Fibroblast of villous mesenchyme (primary cell): ENCODE measurements around the gene TAB2. TPM values are rescaled to one million over a fixed set of nuclear protein-coding genes. Genes with fewer than 3 reads are reported as not detected.

ENCODE experiments used
- DNase-seq: peaks from one replicate; pipeline ENCODE4 v3.0.0-alpha.2; 2010; ENCODE audit warnings: low read depth
- H3K4me3 ChIP-seq: 2 replicates; pipeline ENCODE4 v1.5.1; 2011; ENCODE audit warnings: low read depth, mild to moderate bottlenecking, low read length
- CTCF ChIP-seq: IDR thresholded peaks from 2 replicates; pipeline ENCODE4 v1.5.1; 2012; ENCODE audit warnings: low read depth, mild to moderate bottlenecking, low read length; ENCODE audit not compliant: insufficient read depth
- total RNA-seq: library from RNA; depleted of rRNA; stranded (reverse); fragments of >200 nt; gene quantifications from 2 replicates; pipeline ENCODE4 v1.2.3, GENCODE V29; 2012

Gene TAB2
- total RNA-seq, 1 donor = 36.3 TPM

- TF ChIP-seq CTCF = no peak
- no peak for DNase-seq
- H3K4me3 ChIP-seq = no peak overlapping the region
Measured at GRCh38 chr6:149425754-149426153, 108.2 kb downstream of the TAB2 start.

- no peak overlapping the region for H3K4me3 ChIP-seq
- no peak for TF ChIP-seq CTCF
Measured at GRCh38 chr6:149428606-149429005, 111.1 kb downstream of the TAB2 start.

GRCh38 chr6:149429427-149430360, 112.2 kb downstream of the TAB2 start:
- no peak for TF ChIP-seq CTCF

More at GRCh38 chr6:149428606-149429005, 111.1 kb downstream of the TAB2 start:
- no peak for DNase-seq

GRCh38 chr6:149431905-149432775, 114.6 kb downstream of the TAB2 start:
- no peak overlapping the region for H3K4me3 ChIP-seq
- peak; percentile 94 for TF ChIP-seq CTCF
- peak; percentile 80 for DNase-seq

More at GRCh38 chr6:149429427-149430360, 112.2 kb downstream of the TAB2 start:
- no peak overlapping the region for H3K4me3 ChIP-seq
- no peak for DNase-seq

- no peak for DNase-seq
- no peak for TF ChIP-seq CTCF
- H3K4me3 ChIP-seq = no peak overlapping the region
Measured at GRCh38 chr6:149433405-149433804, 115.9 kb downstream of the TAB2 start.

GRCh38 chr6:149433881-149434280, 116.4 kb downstream of the TAB2 start:
- TF ChIP-seq CTCF = no peak
- H3K4me3 ChIP-seq = no peak overlapping the region
- peak; percentile 19 for DNase-seq
